GM18868 (cell line): ENCODE measurements around the gene TAPBPL.
"Not testable (repeated sequence)": the region's sequence is repeated elsewhere in the genome, so short reads cannot be mapped to it uniquely, and the experiment has no call there.

ENCODE experiments used
- ATAC-seq: cut with Tn5 transposase; IDR thresholded peaks from one replicate; pipeline ENCODE4 v1.9.1; 2021; ENCODE audit warnings: mild to moderate bottlenecking, moderate library complexity; ENCODE audit not compliant: unreplicated experiment

The TAPBPL gene

DNA sequence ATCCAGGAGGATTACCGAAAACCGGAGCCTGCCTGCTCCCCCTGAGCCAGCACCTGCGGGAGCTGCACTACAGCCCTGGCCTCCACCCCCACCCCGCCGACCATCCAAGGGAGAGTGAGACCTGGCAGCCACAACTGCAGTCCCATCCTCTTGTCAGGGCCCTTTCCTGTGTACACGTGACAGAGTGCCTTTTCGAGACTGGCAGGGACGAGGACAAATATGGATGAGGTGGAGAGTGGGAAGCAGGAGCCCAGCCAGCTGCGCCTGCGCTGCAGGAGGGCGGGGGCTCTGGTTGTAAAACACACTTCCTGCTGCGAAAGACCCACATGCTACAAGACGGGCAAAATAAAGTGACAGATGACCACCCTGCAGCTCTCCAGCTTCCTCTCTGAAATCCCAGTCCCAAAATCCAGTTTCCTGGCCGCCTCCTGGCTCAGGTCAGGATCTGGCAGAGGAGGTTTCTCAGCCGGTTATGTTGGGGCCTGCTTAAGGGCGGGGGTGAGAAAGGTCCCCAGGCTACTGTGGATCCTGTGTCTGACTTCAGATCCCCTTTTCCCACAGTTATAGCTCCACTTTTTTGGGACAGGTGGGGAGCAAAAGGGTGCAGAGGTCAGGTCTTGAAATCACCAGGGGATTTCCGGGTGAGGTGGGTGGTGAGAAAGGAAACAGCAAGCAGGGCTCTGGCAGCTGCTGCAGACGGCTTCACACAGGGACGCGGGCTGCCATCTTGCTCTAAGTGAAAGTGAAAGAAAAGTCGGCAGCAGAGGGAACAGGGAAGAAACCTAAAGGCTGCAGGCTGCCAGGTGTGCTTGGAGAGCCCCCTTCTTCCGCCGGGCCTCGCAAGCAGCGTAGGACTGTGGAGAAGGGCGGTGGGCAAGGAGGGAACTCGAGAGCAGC lies at the start of gene TAPBPL:
Gene TAPBPL (plus strand): TSS at position 695 of the 897 bp plus-strand sequence. CDS start 207 bp downstream, outside the sequence.
- peak; percentile 76 for ATAC-seq

DNA sequence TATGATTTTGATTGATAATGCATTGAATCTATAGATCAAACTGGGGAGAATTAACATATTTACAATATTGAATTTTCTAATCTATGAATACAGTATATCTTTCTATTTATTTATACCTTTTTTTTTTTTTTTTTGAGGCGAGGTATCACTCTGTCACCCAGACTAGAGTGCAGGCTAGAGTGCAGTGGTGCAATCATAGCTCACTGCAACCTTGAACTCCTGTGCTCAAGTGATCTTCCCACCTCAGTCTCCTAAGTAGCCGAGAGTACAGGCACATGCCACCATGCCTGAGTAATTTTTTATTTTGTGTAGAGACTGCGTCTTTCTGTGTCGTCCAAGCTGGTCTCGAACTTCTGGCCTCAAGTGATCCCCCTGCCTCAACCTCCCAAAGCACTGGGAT lies 47.5 kb upstream of the TAPBPL start:
- no peak for ATAC-seq

DNA sequence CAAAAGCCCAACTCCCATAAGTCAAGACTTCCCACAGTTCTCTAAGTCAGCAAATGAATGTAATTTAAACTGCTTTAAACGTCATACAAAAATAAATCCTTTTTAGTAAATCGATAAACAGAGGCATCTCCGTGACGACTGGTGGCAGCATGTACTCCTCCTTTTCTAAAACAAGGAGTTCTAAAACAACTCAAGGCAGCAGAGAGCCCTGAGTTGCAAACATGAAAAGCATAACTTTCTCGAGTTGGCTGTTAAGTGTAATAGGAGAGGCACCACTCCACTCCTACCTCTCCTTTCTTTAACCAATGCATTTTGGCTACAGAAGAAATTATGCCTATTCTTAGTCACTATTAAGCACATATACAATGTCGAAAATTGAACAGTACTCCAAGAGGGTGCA lies 45.9 kb upstream of the TAPBPL start:
- ATAC-seq = no peak

- ATAC-seq = no peak
These were observed 44.4 kb upstream of the TAPBPL start for GRCh38 chr12:6407236-6407954.

DNA sequence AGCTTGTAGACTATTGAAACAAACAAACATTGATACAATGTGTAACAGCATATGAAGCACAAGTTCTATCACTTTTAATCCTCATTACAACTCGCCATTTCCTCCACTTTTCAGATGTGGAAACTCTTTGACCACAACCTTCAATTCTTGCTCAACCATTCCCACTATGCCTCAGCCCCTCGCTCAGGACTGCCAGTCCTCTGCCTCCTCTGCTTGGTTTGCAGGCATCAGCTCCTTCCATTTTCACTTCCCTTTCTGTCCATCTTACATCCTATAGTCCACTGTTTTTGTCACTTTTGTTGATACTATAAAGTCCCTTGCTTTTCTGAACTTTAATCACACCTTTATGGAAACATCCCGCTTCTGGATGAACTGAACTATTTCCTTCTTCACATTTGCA lies 35.2 kb upstream of the TAPBPL start:
- no peak for ATAC-seq

DNA sequence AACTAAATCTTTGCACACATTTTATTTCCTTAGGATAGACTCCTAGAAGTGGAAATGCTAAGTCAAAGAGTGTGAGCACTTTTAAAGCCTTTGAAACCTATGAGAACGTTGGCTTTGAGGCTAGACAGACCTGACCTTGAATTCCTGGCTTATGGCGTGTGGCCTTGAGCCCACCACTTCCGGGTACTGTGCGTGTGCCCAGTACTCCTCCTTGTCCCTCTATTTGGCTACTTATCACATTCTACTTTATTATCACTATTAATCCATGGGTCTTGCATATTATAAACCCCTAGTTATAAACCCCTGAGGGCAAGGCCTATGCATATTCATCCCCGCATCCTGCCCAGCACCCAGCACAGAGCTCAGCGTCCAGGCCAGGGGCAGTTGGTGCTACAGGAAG lies 33.0 kb upstream of the TAPBPL start:
- no peak for ATAC-seq

DNA sequence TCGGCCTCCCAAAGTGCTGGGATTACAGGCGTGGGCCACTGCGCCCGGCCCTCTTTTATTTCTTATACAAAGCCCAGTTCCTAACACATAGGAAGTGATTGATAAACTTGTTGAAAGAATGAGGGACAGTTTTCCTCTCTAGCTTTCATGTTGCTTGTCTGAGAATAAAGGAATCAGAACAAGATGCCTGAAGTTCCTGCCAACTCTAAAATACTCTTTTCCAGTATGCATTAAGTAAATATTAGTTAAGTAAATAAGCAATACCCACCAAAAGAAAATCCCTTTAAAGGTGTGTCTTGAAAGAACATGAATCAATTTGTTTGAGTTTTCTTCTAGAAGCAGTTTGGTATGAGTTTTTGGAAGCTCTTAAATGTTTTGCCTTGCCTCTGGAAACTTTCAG lies 31.5 kb upstream of the TAPBPL start:
- no peak for ATAC-seq

GRCh38 chr12:6423267-6424007 lies 28.4 kb upstream of the TAPBPL start:
- peak; percentile 35 for ATAC-seq

DNA sequence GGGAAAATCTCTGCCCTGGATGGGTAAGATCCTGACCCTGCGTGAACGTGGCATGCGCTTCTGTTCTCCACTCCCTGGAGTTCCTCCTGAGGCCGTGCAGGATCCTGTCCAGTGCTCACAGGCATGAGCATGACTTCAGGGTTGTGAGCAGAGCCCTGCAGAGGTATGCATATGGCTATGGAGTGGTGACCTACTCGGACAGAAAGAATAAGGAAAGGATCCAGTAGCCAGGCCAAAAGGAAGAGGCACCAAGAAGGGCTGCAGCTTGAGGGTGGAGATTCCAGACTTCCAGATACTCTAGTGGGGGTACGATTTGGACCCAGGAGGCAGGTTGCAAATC lies 27.9 kb upstream of the TAPBPL start:
- no peak for ATAC-seq

- ATAC-seq = no peak
These were observed 27.0 kb upstream of the TAPBPL start for GRCh38 chr12:6424866-6425265.

DNA sequence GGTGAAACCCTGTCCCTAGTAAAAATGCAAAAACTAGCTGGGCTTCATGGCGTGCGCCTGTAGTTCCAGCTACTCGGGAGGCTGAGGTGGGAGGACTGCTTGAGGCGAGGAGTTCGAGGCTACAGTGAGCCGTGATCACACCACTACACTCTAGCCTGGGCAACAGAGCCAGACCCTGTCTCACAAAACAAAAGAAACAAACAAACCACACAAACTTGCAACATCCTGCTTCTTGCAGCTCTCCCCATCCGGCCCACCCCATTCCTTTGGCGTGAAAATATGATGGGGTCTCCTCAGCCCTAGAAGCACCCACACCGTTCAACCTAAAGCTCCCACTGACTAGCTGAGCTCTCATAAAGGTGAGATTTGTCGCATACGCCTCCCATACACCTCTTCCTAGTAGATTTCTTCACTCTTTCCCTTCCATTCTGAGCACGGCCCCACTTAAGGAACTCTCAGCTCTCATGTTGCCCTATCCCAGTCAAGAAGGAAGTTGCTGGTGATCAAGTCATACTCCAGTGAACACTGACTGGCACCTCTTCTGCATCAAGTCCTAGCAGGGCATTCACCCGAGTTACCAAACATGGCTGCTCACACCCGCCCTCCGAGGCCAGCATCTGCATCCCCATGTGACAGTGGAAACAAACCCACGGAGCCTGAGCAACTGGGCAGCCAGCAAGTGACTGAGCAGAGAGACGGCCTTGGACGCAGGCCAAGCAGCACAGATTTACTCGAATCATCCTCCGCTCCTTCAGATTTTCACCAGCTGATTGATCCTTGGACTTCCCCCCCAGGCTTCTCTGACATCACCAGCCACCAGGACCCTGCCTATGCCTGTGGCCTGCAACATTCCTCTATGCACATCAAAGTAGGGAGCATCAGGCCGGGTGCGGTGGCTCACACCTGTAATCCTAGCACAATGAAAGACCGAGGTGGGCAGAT lies 26.0 kb upstream of the TAPBPL start:
- peak; percentile 29 for ATAC-seq

DNA sequence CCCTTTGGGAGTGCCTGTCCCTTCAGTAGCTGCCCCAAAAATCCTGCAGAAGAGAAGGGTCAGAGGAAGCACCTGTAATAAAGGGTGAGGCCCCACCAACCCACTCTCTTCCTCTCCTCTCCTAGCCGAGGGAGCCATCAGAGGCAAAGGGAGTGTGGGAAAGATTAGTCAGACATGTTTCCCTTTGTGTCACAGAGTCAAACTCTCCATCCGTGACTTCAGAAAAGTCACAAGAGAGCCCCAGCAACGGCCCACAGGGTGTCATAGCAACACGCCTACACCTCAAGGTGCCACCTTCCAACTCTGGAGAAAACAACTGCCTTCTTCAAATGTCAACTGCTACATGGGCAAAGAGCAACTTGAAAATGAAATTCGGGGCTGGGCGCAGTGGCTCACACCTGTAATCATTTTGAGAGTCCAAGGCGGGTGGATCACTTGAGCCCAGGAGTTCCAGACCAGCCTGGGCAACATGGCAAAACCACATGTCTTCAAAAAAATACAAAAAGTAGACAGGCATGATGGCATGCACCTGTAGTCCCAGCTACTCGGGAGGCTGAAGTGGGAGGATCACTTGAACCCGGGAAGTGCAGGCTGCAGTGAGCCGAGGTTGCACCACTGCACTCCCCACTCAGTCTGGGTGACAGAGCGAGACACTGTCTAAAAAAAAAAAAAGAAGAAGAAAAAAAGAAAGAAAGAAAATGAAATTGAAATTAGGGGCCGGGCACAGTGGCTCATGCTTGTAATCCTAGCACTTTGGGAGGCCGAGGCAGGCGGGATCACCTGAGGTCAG lies 24.8 kb upstream of the TAPBPL start:
- peak; percentile 62 for ATAC-seq

GRCh38 chr12:6427796-6428195 lies 24.0 kb upstream of the TAPBPL start:
- ATAC-seq = not testable (repeated sequence)

DNA sequence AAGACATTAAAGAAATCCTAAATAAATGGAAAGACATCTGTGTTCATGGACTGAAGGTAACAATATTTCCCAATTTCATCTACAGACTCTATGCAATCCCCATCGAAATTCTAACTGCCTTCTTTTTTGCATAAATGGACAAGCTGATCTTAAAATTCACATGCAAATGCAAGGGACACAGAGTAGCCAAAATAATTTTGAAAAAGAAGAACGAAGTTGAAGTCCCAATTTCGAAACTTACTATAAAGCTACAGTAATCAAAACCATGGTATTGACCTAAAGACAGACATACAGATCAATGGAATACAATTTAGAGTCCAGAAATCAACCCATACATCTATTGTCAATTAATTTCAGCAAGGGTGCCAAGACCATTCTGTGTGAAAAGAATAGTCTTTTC lies 23.5 kb upstream of the TAPBPL start:
- no peak for ATAC-seq

- ATAC-seq = no peak
These were observed 21.5 kb upstream of the TAPBPL start for GRCh38 chr12:6430124-6430989.

DNA sequence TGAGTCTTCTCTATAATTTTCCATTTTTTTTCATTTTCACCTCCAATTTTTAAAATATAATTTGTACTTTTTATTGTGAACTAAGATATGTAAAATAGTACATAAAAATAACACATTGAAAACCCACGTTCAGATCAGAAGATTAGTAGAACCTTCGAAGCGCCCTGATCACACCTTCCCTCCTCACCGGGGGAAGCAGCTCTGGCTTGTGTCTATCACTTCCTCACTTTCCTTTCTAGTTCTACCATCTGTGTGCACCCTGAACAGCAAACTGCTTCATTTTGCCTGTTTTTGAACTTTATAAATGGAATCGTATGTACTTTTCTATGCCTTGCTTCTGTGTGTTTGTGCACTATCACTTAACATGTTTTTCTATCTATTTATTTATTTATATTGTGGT lies 18.9 kb upstream of the TAPBPL start:
- no peak for ATAC-seq

GRCh38 chr12:6434205-6435140 lies 17.4 kb upstream of the TAPBPL start:
- ATAC-seq = no peak
